Panc1 (cell line): Measurements from ENCODE around the gene TNIP2.

Experiments
- CTCF ChIP-seq: fragments of 450-650 bp; IDR thresholded peaks from 2 replicates; pipeline ENCODE4 v1.5.1; 2017; ENCODE audit warnings: mild to moderate bottlenecking
- POLR2AphosphoS5 ChIP-seq: IDR thresholded peaks from 2 replicates; pipeline ENCODE4 v1.6.1; 2012; ENCODE audit warnings: mild to moderate bottlenecking, low read depth, low read length, moderate library complexity
- SIN3A ChIP-seq: IDR thresholded peaks from 2 replicates; pipeline ENCODE4 v1.6.1; 2012; ENCODE audit warnings: low read depth, mild to moderate bottlenecking, low read length, moderate library complexity, borderline replicate concordance; ENCODE audit not compliant: insufficient read depth
- TF ChIP-seq, protein P1 (sequence below), 2 experiments: IDR thresholded peaks; 2 replicates each; pipeline ENCODE4 v1.6.1; 2011 to 2012; ENCODE audit warnings: low read depth in 2 of 2, control low read depth in 1 of 2, low read length in 1 of 2, mild to moderate bottlenecking in 1 of 2, moderate library complexity in 1 of 2; ENCODE audit not compliant: insufficient read depth in 1 of 2

DNA sequence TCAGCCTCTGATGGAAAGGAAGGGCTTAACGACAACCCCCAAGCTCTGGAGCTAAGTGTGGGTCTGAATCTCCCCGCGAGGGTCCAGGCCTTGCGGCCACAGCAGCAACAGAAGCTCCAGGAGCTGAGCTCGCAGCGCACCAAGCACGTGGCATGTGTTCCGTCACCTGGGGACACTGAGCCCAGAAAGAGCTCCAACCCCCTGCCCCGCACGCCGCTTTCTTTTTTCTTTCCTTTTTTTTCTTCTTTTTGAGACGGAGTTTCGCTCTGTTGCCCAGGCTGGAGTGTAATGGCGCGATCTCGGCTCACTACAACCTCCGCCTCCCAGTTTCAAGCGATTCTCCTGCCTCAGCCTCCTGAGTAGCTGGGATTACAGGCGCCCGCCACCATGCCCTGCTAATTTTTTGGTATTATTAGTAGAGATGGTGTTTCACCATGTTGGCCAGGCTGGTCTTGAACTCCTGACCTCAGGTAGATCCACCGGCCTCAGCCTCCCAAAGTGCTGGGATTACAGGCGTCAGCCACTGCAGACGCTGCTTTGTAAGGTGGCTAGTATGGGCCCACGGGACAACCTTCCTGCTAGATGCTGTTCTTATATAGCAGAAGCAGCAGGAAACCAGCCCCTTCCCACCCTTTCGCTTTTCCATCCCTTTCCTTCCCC is 685 bp upstream of the TNIP2 start:
- TF ChIP-seq CTCF (no peak), POLR2AphosphoS5 (no peak), SIN3A (no peak)
- TF ChIP-seq, protein P1, sequence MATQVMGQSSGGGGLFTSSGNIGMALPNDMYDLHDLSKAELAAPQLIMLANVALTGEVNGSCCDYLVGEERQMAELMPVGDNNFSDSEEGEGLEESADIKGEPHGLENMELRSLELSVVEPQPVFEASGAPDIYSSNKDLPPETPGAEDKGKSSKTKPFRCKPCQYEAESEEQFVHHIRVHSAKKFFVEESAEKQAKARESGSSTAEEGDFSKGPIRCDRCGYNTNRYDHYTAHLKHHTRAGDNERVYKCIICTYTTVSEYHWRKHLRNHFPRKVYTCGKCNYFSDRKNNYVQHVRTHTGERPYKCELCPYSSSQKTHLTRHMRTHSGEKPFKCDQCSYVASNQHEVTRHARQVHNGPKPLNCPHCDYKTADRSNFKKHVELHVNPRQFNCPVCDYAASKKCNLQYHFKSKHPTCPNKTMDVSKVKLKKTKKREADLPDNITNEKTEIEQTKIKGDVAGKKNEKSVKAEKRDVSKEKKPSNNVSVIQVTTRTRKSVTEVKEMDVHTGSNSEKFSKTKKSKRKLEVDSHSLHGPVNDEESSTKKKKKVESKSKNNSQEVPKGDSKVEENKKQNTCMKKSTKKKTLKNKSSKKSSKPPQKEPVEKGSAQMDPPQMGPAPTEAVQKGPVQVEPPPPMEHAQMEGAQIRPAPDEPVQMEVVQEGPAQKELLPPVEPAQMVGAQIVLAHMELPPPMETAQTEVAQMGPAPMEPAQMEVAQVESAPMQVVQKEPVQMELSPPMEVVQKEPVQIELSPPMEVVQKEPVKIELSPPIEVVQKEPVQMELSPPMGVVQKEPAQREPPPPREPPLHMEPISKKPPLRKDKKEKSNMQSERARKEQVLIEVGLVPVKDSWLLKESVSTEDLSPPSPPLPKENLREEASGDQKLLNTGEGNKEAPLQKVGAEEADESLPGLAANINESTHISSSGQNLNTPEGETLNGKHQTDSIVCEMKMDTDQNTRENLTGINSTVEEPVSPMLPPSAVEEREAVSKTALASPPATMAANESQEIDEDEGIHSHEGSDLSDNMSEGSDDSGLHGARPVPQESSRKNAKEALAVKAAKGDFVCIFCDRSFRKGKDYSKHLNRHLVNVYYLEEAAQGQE (IDR thresholded peaks at IDR 0.05; ENCODE audit: insufficient read depth in 1 of 2, low read depth in 2 of 2, low read length in 1 of 2), result no peak
